SK-N-SH treated with all-trans-retinoic acid at 6 μM for 48 hours (cell line): ENCODE data around the gene DDX10.

Experiments used
- ATAC-seq: fragments of 200-7000 bp; cut with Tn5 transposase; 3 replicates; pipeline ENCODE4 v1.9.1; 2020; ENCODE audit warnings: mild to moderate bottlenecking, moderate library complexity
- ARNTL ChIP-seq: fragments of 450-650 bp; formaldehyde crosslinking; IDR thresholded peaks from 2 replicates; pipeline ENCODE4 v1.5.0; 2020; ENCODE audit warnings: low read depth, mild to moderate bottlenecking, moderate library complexity, borderline replicate concordance
- BACH2 ChIP-seq: fragments of 250-450 bp; sonication (Bioruptor Pico); IDR thresholded peaks from 2 replicates; pipeline ENCODE4 v1.9.0; 2021; ENCODE audit warnings: mild to moderate bottlenecking, borderline replicate concordance
- CSDC2 ChIP-seq: fragments of 250-450 bp; sonication (Bioruptor Pico); IDR thresholded peaks from 2 replicates; pipeline ENCODE4 v1.5.0; 2020; ENCODE audit warnings: mild to moderate bottlenecking, moderate library complexity
- ESRRG ChIP-seq: fragments of 250-450 bp; sonication (Bioruptor Pico); IDR thresholded peaks from 2 replicates; pipeline ENCODE4 v1.6.1; 2021; ENCODE audit warnings: mild to moderate bottlenecking
- GLIS3 ChIP-seq: fragments of 250-450 bp; sonication (Bioruptor Pico); IDR thresholded peaks from 2 replicates; pipeline ENCODE4 v1.5.0; 2020; ENCODE audit warnings: mild to moderate bottlenecking, moderate library complexity
- ISL1 ChIP-seq: fragments of 250-450 bp; sonication (Bioruptor Pico); IDR thresholded peaks from 2 replicates; pipeline ENCODE4 v2.1.2; 2022; ENCODE audit warnings: mild to moderate bottlenecking, moderate library complexity
- OSR1 ChIP-seq: fragments of 250-450 bp; sonication (Bioruptor Pico); IDR thresholded peaks from 2 replicates; pipeline ENCODE4 v1.8.0; 2022; ENCODE audit warnings: moderate library complexity, mild to moderate bottlenecking, inconsistent platforms
- PPARA ChIP-seq: fragments of 250-450 bp; sonication (Bioruptor Pico); IDR thresholded peaks from 2 replicates; pipeline ENCODE4 v1.5.0; 2020; ENCODE audit warnings: mild to moderate bottlenecking, borderline replicate concordance
- RARB ChIP-seq: fragments of 250-450 bp; sonication (Bioruptor Pico); IDR thresholded peaks from 2 replicates; pipeline ENCODE4 v1.8.0; 2021; ENCODE audit warnings: mild to moderate bottlenecking, moderate library complexity
- SNAI2 ChIP-seq: fragments of 250-450 bp; sonication (Bioruptor Pico); IDR thresholded peaks from 2 replicates; pipeline ENCODE4 v1.5.0; 2020; ENCODE audit warnings: mild to moderate bottlenecking, moderate library complexity
- TCF4 ChIP-seq: fragments of 250-450 bp; sonication (Bioruptor Pico); IDR thresholded peaks from 2 replicates; pipeline ENCODE4 v1.8.0; 2021; ENCODE audit warnings: mild to moderate bottlenecking, moderate library complexity, borderline replicate concordance
- TOX ChIP-seq: fragments of 250-450 bp; sonication (Bioruptor Pico); IDR thresholded peaks from 2 replicates; pipeline ENCODE4 v1.8.0; 2021; ENCODE audit warnings: mild to moderate bottlenecking, moderate library complexity, borderline replicate concordance
- ZC3H10 ChIP-seq: fragments of 250-450 bp; sonication (Bioruptor Pico); IDR thresholded peaks from 2 replicates; pipeline ENCODE4 v1.5.1; 2021; ENCODE audit warnings: mild to moderate bottlenecking, moderate library complexity
- ZFP3 ChIP-seq: fragments of 250-450 bp; sonication (Bioruptor Pico); IDR thresholded peaks from 2 replicates; pipeline ENCODE4 v1.5.0; 2020; ENCODE audit warnings: mild to moderate bottlenecking, moderate library complexity
- ZFP30 ChIP-seq: fragments of 450-650 bp; formaldehyde crosslinking; IDR thresholded peaks from 2 replicates; pipeline ENCODE4 v1.5.0; 2022; ENCODE audit warnings: mild to moderate bottlenecking, moderate library complexity
- ZNF565 ChIP-seq: fragments of 450-650 bp; formaldehyde crosslinking; conservative IDR thresholded peaks from 2 replicates; pipeline ENCODE4 v1.5.0; 2020; ENCODE audit warnings: low read depth, mild to moderate bottlenecking, moderate library complexity
- ZNF8 ChIP-seq: fragments of 450-650 bp; formaldehyde crosslinking; IDR thresholded peaks from 2 replicates; pipeline ENCODE4 v1.5.0; 2020; ENCODE audit warnings: mild to moderate bottlenecking, moderate library complexity
- TF ChIP-seq, protein P1 (sequence below): fragments of 250-450 bp; sonication (Bioruptor Pico); IDR thresholded peaks from 2 replicates; pipeline ENCODE4 v1.8.0; 2020; ENCODE audit warnings: mild to moderate bottlenecking, moderate library complexity, borderline replicate concordance
- TF ChIP-seq, protein P2 (sequence below): fragments of 250-450 bp; sonication (Bioruptor Pico); IDR thresholded peaks from 2 replicates; pipeline ENCODE4 v1.5.1; 2020; ENCODE audit warnings: low read depth, mild to moderate bottlenecking, moderate library complexity
- TF ChIP-seq, protein P3 (sequence below): fragments of 250-450 bp; sonication (Bioruptor Pico); IDR thresholded peaks from 2 replicates; pipeline ENCODE4 v1.8.0; 2021; ENCODE audit warnings: low read depth, mild to moderate bottlenecking, moderate library complexity, borderline replicate concordance
- TF ChIP-seq, protein P4 (sequence below): fragments of 250-450 bp; sonication (Bioruptor Pico); IDR thresholded peaks from 2 replicates; pipeline ENCODE4 v1.5.0; 2020; ENCODE audit warnings: mild to moderate bottlenecking, moderate library complexity
- TF ChIP-seq, protein P5 (sequence below): fragments of 250-450 bp; sonication (Bioruptor Pico); IDR thresholded peaks from 2 replicates; pipeline ENCODE4 v1.5.1; 2021; ENCODE audit warnings: mild to moderate bottlenecking, moderate library complexity

Gene DDX10

DNA sequence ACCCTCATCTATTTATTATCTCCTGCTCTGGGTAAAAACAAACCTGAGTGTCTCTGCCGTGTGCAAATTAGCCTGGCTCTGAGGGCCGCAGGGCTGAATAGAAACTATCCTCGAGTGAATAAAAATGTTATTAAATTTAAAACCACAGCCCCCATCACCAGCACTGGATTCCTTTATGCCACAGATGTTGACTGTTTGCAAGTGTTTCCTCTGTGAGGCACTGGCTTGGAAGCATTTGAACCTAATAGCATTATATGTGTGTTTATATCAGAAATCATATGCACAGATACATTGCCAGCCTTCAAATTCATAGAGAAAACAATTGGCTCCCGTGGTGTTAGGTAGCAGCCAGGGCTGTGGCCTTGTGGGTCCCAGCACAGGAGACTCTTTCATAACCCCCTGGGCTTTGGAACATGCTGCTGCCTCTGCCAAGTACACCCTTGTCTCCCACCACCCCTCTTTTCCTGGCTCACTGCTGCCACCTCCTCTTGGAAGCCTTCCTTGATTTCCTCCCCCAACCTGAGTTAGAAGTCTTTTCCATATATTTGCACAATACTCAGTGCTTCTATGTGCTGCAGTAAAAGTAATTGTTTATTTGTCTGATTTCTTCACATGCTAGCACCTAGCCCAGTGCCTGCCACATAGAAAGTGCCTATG, 294.4 kb downstream of the DDX10 start:
- TF ChIP-seq ARNTL (CRISPR knock-in tag) (no peak), OSR1 (CRISPR knock-in tag) (no peak), ISL1 (CRISPR knock-in tag) (no peak), SNAI2 (CRISPR knock-in tag) (no peak), ZC3H10 (CRISPR knock-in tag) (no peak), PPARA (no peak), TCF4 (no peak), TOX (CRISPR knock-in tag) (no peak), BACH2 (CRISPR knock-in tag) (no peak), GLIS3 (CRISPR knock-in tag) (no peak), ZFP3 (CRISPR knock-in tag) (no peak), ZNF565 (no peak), ESRRG (CRISPR knock-in tag) (no peak), CSDC2 (no peak), RARB (CRISPR knock-in tag) (no peak)
- TF ChIP-seq, protein P1, sequence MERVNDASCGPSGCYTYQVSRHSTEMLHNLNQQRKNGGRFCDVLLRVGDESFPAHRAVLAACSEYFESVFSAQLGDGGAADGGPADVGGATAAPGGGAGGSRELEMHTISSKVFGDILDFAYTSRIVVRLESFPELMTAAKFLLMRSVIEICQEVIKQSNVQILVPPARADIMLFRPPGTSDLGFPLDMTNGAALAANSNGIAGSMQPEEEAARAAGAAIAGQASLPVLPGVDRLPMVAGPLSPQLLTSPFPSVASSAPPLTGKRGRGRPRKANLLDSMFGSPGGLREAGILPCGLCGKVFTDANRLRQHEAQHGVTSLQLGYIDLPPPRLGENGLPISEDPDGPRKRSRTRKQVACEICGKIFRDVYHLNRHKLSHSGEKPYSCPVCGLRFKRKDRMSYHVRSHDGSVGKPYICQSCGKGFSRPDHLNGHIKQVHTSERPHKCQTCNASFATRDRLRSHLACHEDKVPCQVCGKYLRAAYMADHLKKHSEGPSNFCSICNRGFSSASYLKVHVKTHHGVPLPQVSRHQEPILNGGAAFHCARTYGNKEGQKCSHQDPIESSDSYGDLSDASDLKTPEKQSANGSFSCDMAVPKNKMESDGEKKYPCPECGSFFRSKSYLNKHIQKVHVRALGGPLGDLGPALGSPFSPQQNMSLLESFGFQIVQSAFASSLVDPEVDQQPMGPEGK (CRISPR knock-in tag): no peak
- TF ChIP-seq, protein P2, sequence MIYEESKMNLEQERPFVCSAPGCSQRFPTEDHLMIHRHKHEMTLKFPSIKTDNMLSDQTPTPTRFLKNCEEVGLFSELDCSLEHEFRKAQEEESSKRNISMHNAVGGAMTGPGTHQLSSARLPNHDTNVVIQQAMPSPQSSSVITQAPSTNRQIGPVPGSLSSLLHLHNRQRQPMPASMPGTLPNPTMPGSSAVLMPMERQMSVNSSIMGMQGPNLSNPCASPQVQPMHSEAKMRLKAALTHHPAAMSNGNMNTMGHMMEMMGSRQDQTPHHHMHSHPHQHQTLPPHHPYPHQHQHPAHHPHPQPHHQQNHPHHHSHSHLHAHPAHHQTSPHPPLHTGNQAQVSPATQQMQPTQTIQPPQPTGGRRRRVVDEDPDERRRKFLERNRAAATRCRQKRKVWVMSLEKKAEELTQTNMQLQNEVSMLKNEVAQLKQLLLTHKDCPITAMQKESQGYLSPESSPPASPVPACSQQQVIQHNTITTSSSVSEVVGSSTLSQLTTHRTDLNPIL (CRISPR knock-in tag): no peak
- TF ChIP-seq, protein P3, sequence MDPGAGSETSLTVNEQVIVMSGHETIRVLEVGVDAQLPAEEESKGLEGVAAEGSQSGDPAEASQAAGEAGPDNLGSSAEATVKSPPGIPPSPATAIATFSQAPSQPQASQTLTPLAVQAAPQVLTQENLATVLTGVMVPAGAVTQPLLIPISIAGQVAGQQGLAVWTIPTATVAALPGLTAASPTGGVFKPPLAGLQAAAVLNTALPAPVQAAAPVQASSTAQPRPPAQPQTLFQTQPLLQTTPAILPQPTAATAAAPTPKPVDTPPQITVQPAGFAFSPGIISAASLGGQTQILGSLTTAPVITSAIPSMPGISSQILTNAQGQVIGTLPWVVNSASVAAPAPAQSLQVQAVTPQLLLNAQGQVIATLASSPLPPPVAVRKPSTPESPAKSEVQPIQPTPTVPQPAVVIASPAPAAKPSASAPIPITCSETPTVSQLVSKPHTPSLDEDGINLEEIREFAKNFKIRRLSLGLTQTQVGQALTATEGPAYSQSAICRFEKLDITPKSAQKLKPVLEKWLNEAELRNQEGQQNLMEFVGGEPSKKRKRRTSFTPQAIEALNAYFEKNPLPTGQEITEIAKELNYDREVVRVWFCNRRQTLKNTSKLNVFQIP: no peak
- TF ChIP-seq, protein P4, sequence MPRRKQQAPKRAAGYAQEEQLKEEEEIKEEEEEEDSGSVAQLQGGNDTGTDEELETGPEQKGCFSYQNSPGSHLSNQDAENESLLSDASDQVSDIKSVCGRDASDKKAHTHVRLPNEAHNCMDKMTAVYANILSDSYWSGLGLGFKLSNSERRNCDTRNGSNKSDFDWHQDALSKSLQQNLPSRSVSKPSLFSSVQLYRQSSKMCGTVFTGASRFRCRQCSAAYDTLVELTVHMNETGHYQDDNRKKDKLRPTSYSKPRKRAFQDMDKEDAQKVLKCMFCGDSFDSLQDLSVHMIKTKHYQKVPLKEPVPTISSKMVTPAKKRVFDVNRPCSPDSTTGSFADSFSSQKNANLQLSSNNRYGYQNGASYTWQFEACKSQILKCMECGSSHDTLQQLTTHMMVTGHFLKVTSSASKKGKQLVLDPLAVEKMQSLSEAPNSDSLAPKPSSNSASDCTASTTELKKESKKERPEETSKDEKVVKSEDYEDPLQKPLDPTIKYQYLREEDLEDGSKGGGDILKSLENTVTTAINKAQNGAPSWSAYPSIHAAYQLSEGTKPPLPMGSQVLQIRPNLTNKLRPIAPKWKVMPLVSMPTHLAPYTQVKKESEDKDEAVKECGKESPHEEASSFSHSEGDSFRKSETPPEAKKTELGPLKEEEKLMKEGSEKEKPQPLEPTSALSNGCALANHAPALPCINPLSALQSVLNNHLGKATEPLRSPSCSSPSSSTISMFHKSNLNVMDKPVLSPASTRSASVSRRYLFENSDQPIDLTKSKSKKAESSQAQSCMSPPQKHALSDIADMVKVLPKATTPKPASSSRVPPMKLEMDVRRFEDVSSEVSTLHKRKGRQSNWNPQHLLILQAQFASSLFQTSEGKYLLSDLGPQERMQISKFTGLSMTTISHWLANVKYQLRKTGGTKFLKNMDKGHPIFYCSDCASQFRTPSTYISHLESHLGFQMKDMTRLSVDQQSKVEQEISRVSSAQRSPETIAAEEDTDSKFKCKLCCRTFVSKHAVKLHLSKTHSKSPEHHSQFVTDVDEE (CRISPR knock-in tag): no peak
- ATAC-seq: peak; percentile 61

DNA sequence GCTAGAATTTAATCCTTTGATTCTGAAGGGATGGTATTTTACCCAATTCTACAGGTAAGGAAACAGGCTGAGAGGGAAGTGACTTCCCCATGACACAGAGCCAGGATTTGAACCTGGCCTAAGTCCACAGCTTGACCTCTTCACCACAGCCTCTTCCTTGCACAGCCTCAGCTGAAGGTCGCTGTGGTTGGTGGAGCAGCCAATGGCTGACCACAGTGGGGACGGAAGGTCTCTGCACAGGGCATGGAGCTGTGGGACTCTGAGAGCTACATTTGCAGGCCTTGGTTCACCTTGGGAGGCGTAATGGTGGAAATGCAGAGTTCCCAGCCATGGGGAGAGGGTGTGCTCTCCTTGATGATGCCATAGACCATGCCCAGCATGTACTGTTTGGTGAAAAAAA, 295.0 kb downstream of the DDX10 start:
- no peak for ATAC-seq
- no peak for TF ChIP-seq CSDC2
- no peak for TF ChIP-seq ZNF8 (CRISPR knock-in tag)
- no peak for TF ChIP-seq ISL1 (CRISPR knock-in tag)
- no peak for TF ChIP-seq ZNF565
- no peak for TF ChIP-seq PPARA
- no peak for TF ChIP-seq ZFP30
- TF ChIP-seq, protein P5, sequence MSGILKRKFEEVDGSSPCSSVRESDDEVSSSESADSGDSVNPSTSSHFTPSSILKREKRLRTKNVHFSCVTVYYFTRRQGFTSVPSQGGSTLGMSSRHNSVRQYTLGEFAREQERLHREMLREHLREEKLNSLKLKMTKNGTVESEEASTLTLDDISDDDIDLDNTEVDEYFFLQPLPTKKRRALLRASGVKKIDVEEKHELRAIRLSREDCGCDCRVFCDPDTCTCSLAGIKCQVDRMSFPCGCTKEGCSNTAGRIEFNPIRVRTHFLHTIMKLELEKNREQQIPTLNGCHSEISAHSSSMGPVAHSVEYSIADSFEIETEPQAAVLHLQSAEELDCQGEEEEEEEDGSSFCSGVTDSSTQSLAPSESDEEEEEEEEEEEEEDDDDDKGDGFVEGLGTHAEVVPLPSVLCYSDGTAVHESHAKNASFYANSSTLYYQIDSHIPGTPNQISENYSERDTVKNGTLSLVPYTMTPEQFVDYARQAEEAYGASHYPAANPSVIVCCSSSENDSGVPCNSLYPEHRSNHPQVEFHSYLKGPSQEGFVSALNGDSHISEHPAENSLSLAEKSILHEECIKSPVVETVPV: no peak
- TF ChIP-seq, protein P3: no peak
- no peak for TF ChIP-seq GLIS3 (CRISPR knock-in tag)
- TF ChIP-seq OSR1 (CRISPR knock-in tag): no peak
- no peak for TF ChIP-seq ZFP3 (CRISPR knock-in tag)
- TF ChIP-seq, protein P4 (CRISPR knock-in tag): no peak
